Esophagus squamous epithelium (tissue), 4 donors: ENCODE data around the gene ARPP19.

Source experiments
- POLR2A ChIP-seq, 4 donors: fragments of 450-650 bp; IDR thresholded peaks; one replicate each; pipeline ENCODE4 v1.6.1; 2017; ENCODE audit warnings: antibody characterized with exemption in 4 of 4, mild to moderate bottlenecking in 4 of 4, moderate library complexity in 3 of 4
- TF ChIP-seq, protein P1 (sequence below), 6 experiments: fragments of 450-650 bp in 4 of 6; fragments of 200-600 bp in 2 of 6; sonication (generic) in 2 of 6; IDR thresholded peaks; one replicate each; pipeline ENCODE4 v1.5.1; 2016 to 2019; ENCODE audit warnings: antibody characterized with exemption in 6 of 6, mild to moderate bottlenecking in 4 of 6, moderate library complexity in 4 of 6

- TF ChIP-seq, protein P1, sequence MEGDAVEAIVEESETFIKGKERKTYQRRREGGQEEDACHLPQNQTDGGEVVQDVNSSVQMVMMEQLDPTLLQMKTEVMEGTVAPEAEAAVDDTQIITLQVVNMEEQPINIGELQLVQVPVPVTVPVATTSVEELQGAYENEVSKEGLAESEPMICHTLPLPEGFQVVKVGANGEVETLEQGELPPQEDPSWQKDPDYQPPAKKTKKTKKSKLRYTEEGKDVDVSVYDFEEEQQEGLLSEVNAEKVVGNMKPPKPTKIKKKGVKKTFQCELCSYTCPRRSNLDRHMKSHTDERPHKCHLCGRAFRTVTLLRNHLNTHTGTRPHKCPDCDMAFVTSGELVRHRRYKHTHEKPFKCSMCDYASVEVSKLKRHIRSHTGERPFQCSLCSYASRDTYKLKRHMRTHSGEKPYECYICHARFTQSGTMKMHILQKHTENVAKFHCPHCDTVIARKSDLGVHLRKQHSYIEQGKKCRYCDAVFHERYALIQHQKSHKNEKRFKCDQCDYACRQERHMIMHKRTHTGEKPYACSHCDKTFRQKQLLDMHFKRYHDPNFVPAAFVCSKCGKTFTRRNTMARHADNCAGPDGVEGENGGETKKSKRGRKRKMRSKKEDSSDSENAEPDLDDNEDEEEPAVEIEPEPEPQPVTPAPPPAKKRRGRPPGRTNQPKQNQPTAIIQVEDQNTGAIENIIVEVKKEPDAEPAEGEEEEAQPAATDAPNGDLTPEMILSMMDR (IDR thresholded peaks at IDR 0.05): no peak
- no peak for TF ChIP-seq POLR2A (IDR thresholded peaks at IDR 0.05)
Measured at GRCh38 chr15:52579852-52580251, 11.0 kb upstream of the ARPP19 start.
